Stimulated activated naive CD8-positive, alpha-beta T cell treated with anti-CD3 and anti-CD28 coated beads, Interleukin-15, amount 100 ng/mL, for 72 hours (primary cell): ENCODE data around the gene CCER1.
A peak's percentile ranks its signal among the peaks of the same experiment; 100 is the strongest.

ENCODE experiments used
- ATAC-seq: fragments of 150-1000 bp; cut with Tn5 transposase; 2 replicates; pipeline ENCODE4 v1.10.0; 2021; ENCODE audit warnings: mild to moderate bottlenecking, moderate library complexity
- DNase-seq, 2 donors: peaks; one replicate each; pipeline ENCODE4 v3.0.0; 2021 to 2022
- H3K27ac Mint-ChIP-seq, 2 donors: one replicate each; pipeline ENCODE4 v1.8.0; 2022; ENCODE audit warnings: mild to moderate bottlenecking in 2 of 2, mixed read lengths in 2 of 2, moderate library complexity in 2 of 2
- H3K27me3 Mint-ChIP-seq: one replicate; pipeline ENCODE4 v1.8.0; 2022; ENCODE audit warnings: mixed read lengths
- H3K4me1 Mint-ChIP-seq: one replicate; pipeline ENCODE4 v1.8.0; 2022; ENCODE audit warnings: mild to moderate bottlenecking, mixed read lengths
- H3K4me3 Mint-ChIP-seq, 2 donors: one replicate each; pipeline ENCODE4 v1.8.0; 2022; ENCODE audit warnings: mild to moderate bottlenecking in 2 of 2, mixed read lengths in 2 of 2, moderate library complexity in 1 of 2
- H3K9me3 Mint-ChIP-seq, 2 donors: one replicate each; pipeline ENCODE4 v1.8.0; 2022; ENCODE audit warnings: mixed read lengths in 2 of 2

The CCER1 gene

DNA sequence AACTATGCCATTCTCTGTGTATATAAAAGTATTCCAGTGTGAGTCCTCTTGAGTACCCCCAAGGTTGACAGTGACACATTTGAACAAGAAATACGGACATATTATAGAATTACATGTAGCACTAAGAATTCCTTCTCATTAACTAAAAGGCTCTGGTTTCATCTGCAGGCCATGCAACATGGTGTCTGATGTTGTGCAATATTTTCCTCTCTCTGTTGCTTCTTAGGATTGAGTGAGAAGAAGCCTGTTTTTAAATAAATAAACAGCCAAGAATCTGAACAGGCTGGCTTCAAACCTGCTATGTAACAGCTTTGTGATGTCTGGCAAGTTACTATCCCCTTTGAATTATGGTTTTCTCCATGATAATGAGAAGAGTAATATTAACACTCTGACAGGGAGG lies 22.2 kb upstream of the CCER1 start:
- no peak for DNase-seq
- H3K27me3 Mint-ChIP-seq = no peaks in the 10 kb centered on the region
- H3K9me3 Mint-ChIP-seq = no peaks in the 10 kb centered on the region
- no peak for ATAC-seq
- H3K27ac Mint-ChIP-seq = no peak overlapping the region
- no peaks in the 10 kb centered on the region for H3K4me1 Mint-ChIP-seq
- H3K4me3 Mint-ChIP-seq = no peak overlapping the region

DNA sequence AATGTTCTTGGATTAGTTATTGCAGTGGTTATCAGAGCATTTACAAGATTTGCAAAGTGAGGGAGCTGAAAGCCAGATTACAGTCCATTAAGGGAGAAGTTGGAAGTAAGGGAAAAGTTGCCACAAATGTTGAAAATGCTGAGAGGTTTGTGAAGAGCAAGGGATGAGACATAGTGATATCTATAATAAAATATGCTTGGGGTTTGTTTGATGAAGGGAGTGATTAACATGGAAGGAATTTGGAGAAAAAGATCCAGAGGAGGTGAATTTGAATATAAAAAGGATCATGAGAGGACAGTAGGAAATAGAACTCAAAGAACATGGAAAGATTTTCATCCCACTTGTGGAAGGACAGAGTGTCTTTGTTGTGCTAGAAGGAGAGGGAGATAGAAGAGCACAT lies 19.3 kb upstream of the CCER1 start:
- Mint-ChIP-seq H3K9me3 (no peaks in the 10 kb centered on the region), H3K27ac (no peak overlapping the region), H3K4me1 (no peaks in the 10 kb centered on the region), H3K27me3 (no peaks in the 10 kb centered on the region), H3K4me3 (no peak overlapping the region)
- ATAC-seq = no peak
- no peak for DNase-seq

DNA sequence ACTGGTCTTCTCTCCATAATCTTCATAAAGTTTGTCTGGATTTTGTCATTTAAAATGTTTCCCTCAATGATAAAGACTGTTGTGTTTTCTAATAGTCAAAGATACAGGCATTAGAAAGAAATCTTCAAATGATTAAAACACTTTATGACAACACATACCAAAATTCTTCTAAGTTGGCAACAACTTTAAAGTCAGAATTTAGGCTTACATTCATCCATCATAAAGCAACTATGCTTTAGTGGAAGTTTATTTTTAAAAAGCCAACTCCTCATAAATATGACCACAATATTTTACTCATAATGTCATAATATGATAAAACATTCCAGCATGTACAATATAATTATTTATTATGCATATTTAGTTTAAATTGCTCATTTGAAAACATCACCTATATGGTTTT lies 17.2 kb upstream of the CCER1 start:
- no peaks in the 10 kb centered on the region for H3K9me3 Mint-ChIP-seq
- H3K4me3 Mint-ChIP-seq = no peak overlapping the region
- no peaks in the 10 kb centered on the region for H3K4me1 Mint-ChIP-seq
- no peak for DNase-seq
- H3K27me3 Mint-ChIP-seq = no peaks in the 10 kb centered on the region
- H3K27ac Mint-ChIP-seq = no peak overlapping the region
- no peak for ATAC-seq

DNA sequence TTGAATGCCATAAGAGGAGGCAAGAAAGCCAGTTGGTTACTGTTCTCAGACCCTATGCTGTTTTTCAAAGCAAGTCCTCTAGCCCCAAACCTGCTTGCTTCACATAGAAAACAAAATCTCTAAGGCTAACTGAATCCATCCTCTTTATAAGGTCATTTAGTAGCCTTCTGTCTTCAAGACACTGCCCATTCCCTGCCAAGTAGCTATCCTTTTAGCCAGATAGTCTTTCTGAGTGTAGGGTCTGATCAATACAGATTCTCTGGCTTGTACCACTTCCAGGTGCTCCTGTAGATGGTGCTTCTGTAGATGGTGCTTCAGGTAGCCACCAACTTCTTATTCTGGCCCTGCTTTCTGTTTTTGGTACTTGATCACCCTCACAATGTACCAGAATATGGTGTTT lies 15.9 kb upstream of the CCER1 start:
- H3K4me3 Mint-ChIP-seq = no peak overlapping the region
- no peaks in the 10 kb centered on the region for H3K9me3 Mint-ChIP-seq
- H3K27ac Mint-ChIP-seq = no peak overlapping the region
- H3K27me3 Mint-ChIP-seq = no peaks in the 10 kb centered on the region
- DNase-seq (no peak), ATAC-seq (no peak)
- no peaks in the 10 kb centered on the region for H3K4me1 Mint-ChIP-seq

DNA sequence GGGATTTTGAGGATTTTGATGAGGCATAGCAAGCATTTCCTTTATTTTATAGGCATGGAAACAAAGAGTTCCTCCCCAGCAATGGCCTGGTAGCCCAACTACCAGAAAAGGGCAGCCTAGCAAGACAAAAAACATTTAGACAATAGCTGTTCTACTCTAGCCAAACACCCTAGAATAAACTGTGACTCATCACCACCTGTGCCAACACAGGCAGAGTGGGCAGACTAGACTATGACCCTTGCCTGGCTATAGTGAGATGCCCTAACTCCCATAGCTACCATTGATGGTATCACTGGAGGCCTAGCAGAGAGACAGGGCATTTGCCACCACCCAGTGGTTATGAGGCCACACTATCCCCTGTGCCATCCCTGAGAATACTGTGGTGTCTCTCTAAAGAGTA lies 15.5 kb upstream of the CCER1 start:
- ATAC-seq (no peak), DNase-seq (no peak)
- Mint-ChIP-seq H3K4me1 (no peaks in the 10 kb centered on the region), H3K9me3 (no peaks in the 10 kb centered on the region), H3K27me3 (no peaks in the 10 kb centered on the region), H3K4me3 (no peak overlapping the region), H3K27ac (no peak overlapping the region)

DNA sequence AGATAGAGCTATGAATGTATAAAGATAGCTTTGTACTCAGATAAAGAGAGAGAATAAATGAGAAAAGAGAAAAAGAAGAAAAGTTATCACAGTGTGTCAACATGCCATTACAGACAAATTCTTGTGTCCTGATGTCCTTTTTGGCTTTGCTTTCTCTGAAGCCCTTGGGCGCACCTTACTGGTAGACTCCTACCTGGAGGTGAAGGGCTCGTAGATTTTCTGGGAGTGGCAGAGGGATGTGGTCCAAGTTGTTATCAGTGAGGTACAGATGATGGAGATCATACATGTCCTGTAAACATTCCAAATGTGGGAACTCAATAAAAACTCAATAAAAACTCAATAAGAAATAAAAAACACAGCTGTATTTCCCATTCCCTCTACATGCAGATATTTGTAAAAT lies 14.9 kb upstream of the CCER1 start:
- H3K27ac Mint-ChIP-seq = no peak overlapping the region
- ATAC-seq = no peak
- H3K9me3 Mint-ChIP-seq = no peaks in the 10 kb centered on the region

DNA sequence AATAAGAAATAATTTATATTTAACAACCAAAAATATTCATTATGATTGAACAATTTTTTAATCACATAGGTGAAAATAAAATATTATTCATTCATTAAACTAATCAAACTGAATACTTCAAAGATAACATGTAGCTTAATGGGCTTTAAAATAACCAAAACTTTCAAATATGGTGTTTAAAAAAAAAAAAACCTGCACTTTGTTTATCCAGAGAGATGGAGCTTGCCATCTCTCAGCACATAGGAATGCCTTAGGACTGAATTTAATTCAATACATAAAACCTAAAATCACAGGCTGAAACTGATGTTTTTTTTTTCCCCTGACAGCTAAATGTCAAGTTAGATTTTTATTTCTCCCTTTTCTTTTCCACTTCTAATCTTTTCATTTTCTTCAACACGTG lies 14.4 kb upstream of the CCER1 start:
- DNase-seq (no peak), ATAC-seq (no peak)
- Mint-ChIP-seq H3K4me3 (no peak overlapping the region), H3K27me3 (no peaks in the 10 kb centered on the region), H3K4me1 (no peaks in the 10 kb centered on the region), H3K27ac (no peak overlapping the region), H3K9me3 (no peaks in the 10 kb centered on the region)

More for the DNA sequence above, 14.9 kb upstream of the CCER1 start:
- no peak overlapping the region for H3K4me3 Mint-ChIP-seq
- H3K4me1 Mint-ChIP-seq = no peaks in the 10 kb centered on the region
- DNase-seq = no peak
- H3K27me3 Mint-ChIP-seq = no peaks in the 10 kb centered on the region

DNA sequence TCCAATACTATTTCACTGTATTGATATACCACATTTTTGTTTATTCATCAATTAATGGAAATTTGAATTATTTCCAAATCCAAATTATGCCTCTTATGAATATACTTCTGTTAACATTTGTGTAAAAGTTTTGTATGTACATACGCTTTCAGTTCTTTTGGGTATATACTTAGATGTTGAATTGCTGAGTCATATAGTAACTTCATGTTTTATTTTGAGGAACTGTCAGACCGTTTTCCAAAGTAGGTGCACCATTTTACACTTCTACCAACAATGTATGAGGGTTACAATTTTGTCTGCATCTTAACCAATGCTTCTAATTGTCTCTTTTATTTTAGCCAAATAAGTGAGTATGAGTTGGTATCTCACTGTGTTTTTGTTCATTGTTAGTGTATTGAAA lies 10.2 kb upstream of the CCER1 start:
- no peaks in the 10 kb centered on the region for H3K9me3 Mint-ChIP-seq
- DNase-seq (no peak), ATAC-seq (no peak)
- no peaks in the 10 kb centered on the region for H3K4me1 Mint-ChIP-seq
- H3K27ac Mint-ChIP-seq = no peak overlapping the region
- no peaks in the 10 kb centered on the region for H3K27me3 Mint-ChIP-seq
- no peak overlapping the region for H3K4me3 Mint-ChIP-seq

DNA sequence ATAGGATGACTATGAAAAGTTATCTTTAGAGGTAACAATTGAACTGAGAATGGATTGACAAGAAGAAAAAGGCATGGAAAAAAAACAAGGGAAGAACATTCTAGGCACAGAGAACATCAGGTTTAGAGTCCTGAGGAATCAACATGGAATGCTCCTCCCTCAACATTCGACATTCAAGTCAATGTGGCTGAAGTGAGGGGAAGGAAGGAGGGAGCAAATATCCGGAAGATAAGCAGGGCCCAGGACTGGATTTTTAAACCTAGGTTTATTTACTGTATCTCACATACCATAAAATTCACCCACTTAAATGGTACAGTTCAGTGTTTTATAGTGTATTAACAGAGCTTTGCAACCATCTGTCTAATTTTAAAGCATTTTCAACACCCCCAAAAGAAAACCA lies 9.6 kb upstream of the CCER1 start:
- no peak for DNase-seq

DNA sequence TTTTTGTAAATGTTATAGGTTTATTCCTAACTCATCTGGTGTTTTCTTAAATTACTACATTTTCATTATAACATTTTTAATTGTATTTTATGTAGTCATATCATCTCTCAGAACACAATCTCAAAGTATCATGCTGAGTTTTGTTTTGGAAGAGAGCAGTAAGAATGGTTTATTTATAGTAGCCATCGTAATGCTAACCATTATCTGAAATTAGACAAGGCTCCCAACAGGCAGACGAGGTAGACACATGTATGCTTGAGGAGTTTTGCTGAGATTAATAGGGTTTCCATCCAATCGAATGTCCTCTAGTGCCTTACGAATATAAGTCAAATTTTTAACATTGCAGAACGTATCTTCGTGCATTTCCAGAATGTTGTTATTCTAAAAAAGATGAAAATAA lies 9.0 kb upstream of the CCER1 start:
- Mint-ChIP-seq H3K27ac (no peak overlapping the region), H3K27me3 (no peaks in the 10 kb centered on the region), H3K9me3 (no peaks in the 10 kb centered on the region), H3K4me3 (no peak overlapping the region), H3K4me1 (no peaks in the 10 kb centered on the region)
- no peak for ATAC-seq
- no peak for DNase-seq

More for the DNA sequence above, 9.6 kb upstream of the CCER1 start:
- ATAC-seq = no peak
- Mint-ChIP-seq H3K9me3 (no peaks in the 10 kb centered on the region), H3K27ac (no peak overlapping the region), H3K27me3 (no peaks in the 10 kb centered on the region), H3K4me1 (no peaks in the 10 kb centered on the region), H3K4me3 (no peak overlapping the region)

DNA sequence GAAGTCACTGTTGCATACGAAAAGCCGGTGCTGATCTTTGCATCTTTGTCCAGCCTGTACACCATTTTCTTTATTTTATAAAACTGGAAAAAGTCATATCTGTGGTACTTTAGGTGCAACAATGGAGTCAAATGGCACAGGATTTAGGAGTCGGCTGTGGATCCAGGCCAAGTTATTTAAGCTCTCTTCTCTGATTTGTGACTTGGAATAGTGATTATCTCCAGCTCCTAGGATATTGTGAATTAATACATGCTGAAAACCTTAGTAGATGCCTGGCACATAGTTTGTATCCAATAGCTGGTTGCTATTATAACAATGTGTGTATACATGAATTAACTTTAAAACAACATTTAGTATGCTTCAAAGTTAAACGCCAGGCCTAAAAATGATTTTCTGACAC lies 6.2 kb upstream of the CCER1 start:
- no peaks in the 10 kb centered on the region for H3K27me3 Mint-ChIP-seq
- H3K4me3 Mint-ChIP-seq = no peak overlapping the region
- H3K4me1 Mint-ChIP-seq = no peaks in the 10 kb centered on the region
- no peak overlapping the region for H3K27ac Mint-ChIP-seq
- DNase-seq = no peak
- no peaks in the 10 kb centered on the region for H3K9me3 Mint-ChIP-seq
- ATAC-seq = no peak

DNA sequence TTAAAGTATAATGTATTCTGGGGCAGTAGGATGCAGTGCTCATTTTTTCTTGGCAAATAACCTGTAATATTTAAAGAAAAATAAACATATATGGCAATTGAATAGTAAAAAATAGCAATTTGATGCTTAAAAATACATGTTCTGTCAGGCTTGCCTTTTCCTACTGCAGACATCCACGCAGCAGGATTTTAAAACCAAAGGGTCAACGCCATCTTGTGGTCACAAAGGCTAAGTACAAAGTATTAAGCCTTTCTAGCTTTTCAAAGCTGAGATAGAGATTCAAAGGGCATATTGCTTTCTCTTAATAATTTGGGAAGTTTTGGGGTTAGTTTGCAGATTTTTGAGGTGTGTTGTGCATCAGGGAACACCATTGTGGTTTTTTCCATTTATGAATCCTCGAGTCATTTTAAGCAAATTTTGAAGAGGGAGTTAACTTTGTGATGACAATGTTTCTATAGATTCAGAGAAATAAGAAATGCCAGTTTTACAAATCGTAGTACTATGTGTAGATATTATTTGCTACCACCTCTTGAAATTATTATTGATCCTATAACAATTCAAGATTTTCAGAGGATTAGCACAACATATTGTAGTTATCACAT lies 4.7 kb upstream of the CCER1 start:
- H3K9me3 Mint-ChIP-seq = no peaks in the 10 kb centered on the region
- no peaks in the 10 kb centered on the region for H3K4me1 Mint-ChIP-seq
- H3K27ac Mint-ChIP-seq = no peak overlapping the region
- DNase-seq (no peak), ATAC-seq (no peak)
- H3K27me3 Mint-ChIP-seq = no peaks in the 10 kb centered on the region
- no peak overlapping the region for H3K4me3 Mint-ChIP-seq

DNA sequence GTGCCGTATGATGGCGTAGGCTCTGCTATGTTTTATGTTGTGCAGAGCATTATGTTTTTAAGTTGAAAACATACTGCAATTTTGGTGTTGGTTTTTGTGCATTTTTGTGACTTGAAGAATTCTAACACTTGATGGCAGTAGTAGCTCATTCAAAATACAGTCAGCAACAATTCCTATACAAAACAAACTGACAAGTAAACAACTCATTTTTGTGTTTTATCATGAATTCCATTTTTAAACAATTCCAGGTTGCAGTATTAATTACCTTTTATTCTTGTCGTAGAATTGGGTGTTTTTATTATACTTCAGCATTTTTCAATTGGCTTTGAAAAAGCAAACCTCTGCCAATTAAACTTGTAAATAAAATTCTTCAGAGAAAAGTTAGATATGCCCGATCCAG lies 4.1 kb upstream of the CCER1 start:
- Mint-ChIP-seq H3K9me3 (no peaks in the 10 kb centered on the region), H3K27me3 (peaks cover under 1% of the 10 kb centered on the region), H3K27ac (no peak overlapping the region), H3K4me3 (no peak overlapping the region), H3K4me1 (no peaks in the 10 kb centered on the region)
- ATAC-seq (no peak), DNase-seq (no peak)

DNA sequence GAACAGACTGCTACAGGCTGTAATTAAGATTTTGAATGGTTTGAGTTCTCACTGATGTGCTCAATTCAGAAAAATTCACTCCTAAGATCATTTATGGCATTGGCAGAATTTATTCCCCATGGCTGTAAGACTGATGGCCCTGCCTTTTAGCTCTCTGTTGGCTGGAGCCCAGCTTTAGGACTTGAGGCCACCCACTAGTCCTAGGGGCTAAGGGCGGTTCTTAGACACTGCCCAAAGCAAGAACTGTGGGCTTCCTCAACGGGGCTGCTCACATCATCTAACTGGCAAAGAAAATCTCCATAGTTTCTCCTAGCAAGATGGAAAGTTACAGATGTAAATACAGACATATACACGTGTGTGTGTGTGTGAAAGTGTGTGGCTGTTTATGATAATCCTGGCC lies 3.4 kb upstream of the CCER1 start:
- H3K4me1 Mint-ChIP-seq = no peaks in the 10 kb centered on the region
- ATAC-seq (no peak), DNase-seq (no peak)
- H3K27ac Mint-ChIP-seq = no peak overlapping the region
- H3K9me3 Mint-ChIP-seq = no peaks in the 10 kb centered on the region
- H3K27me3 Mint-ChIP-seq = peaks cover 7% of the 10 kb centered on the region
- H3K4me3 Mint-ChIP-seq = no peak overlapping the region

DNA sequence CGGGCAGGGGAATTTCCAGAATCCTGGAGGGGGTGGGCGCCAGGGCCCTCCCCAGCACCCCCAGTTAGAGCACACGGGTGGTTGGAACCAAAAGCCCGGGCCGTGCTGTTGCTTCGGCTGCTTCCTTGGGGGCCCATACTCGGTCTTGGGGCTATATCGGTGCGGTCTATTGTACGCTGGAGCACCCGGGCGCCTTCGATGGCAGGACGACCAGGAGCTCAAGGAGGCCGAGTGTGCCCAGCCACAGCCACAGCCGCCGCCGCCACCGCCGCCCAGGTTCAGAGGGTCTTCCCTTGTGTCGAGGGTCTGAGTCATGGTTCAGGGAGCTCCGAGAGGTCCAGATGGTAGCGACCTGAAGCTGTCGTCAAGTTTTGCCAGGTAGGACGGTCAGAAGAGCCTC lies 548 bp downstream of the CCER1 start:
- DNase-seq (no peak), ATAC-seq (peak; percentile 37)
- Mint-ChIP-seq H3K27me3 (peaks cover 8% of the 10 kb centered on the region), H3K9me3 (no peaks in the 10 kb centered on the region), H3K4me1 (no peaks in the 10 kb centered on the region), H3K27ac (no peak overlapping the region), H3K4me3 (no peak overlapping the region)

DNA sequence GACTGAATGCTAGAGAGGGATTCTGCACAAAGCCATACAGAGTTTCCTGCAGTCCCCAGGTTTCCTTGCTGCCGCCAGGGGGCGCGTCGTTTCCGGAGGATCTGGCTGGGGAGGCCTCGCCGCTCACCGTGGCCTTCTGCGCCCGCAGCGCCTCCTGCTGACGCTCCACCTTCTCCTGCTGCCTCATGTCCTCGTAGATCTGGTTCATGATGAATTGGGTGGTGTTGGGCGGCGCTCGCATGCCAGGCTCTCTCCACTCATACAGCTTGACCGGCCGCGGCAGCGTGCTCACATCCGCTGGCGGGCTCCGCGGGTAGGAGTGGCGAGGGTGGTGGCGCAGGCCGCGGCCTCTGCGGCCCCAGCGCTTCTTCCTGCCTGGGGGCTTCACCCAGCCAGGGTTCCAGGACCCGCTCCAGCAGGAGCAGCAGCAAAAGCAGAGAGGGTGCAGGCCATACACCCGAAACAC lies 987 bp downstream of the CCER1 start:
- H3K27me3 Mint-ChIP-seq = peaks cover 8% of the 10 kb centered on the region
- H3K4me1 Mint-ChIP-seq = no peaks in the 10 kb centered on the region
- ATAC-seq (peak; percentile 36), DNase-seq (no peak)
- H3K4me3 Mint-ChIP-seq = no peak overlapping the region
- H3K9me3 Mint-ChIP-seq = no peaks in the 10 kb centered on the region
- no peak overlapping the region for H3K27ac Mint-ChIP-seq

DNA sequence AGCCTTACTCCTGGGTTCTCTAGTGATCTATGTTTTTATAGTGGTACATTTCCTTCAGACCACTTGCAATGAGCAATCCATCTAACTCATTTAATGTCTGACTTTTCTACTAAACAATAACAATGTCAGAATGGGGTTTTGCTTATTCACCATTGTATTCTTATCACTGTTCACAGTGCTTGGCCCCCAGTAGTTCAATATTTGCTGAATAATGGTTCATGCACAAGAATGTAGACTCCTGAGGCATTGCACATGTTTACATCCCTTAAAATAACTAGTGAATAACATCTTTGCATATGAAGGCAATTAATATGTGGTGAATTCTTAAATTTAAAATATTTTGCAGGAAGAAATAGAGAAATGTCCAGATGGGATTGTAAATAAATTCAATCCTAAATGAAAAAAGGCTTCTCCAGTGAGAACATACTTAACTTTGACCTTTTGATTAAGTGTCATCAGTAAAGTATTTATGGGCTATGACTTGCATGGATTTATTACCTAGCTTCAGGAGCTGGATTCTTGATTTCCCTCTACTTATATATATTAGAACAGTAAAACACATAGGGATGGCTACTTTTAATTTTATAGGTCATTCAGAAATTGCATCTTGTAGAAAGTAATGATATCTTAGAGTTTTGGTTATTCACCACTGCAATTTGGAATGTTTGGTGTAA lies 3.4 kb downstream of the CCER1 start:
- no peaks in the 10 kb centered on the region for H3K4me1 Mint-ChIP-seq
- H3K9me3 Mint-ChIP-seq = no peaks in the 10 kb centered on the region
- ATAC-seq (no peak), DNase-seq (no peak)
- H3K27me3 Mint-ChIP-seq = peaks cover 8% of the 10 kb centered on the region
- no peak overlapping the region for H3K4me3 Mint-ChIP-seq
- H3K27ac Mint-ChIP-seq = no peak overlapping the region
